GM18526 (cell line): ENCODE data around the gene ZNF664.

Experiments
- POLR2A ChIP-seq: IDR thresholded peaks from 3 replicates; pipeline ENCODE4 v1.6.1; 2011; ENCODE audit not compliant: insufficient read length; ENCODE audit errors: extremely low read depth

The ZNF664 gene

DNA sequence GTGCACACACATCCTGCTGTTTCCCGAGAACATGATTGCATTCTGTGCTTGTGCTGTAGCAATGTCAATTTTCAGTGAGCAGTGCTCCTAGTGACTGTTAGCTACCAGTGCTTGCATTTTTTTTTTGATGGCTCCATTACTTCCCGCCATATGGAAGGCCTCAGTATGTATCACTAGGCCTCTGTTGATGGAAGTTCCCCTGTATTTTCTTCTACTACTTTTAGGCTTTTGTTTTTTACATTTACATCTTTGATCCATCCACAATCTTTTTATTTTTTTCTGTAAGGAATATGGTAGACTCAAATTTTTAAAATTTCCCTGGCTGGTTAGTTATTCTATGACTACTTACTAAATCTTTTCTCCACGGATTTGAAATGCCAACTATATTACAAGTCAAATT lies 49.1 kb downstream of the ZNF664 start:
- TF ChIP-seq POLR2A: no peak

DNA sequence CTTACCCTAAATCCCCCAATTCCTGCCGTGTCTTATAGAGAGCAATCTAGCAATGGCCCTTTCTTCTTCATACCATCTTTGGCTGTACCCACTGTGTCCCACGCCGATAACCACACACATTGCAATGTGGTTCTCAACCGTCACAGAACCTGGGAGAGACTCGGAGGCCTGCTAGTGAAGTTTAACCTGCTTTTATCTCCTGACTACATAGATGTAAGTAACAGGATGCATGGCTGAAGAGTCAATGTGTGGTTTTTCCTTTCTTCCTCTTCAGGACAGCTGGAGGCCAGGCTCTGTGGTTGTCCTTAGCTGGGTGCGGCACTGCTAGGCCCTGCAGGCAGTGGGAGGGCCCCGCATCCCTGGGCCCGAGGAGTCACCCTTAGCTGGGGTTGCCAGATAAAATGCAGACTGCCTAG lies 51.3 kb downstream of the ZNF664 start:
- TF ChIP-seq POLR2A: no peak

DNA sequence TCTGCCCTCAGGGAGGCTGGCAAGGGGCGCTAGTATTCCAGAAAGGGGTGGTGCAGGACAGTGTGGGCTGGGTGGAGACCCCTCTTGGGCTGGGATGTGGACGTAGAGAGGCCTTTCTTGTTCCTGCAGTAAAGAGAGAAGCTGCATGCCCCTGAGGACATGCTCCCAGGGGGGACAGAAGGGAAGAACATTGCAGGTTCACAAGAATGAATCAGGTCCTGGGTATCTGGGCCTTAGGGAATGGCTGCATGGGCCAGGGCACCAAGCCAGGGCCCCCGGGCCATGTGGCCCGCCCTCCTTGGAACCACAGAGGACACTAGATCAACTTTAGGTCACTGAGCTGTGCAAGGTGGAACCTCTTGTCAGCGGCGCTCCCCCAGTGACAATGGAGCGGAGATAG lies 51.8 kb downstream of the ZNF664 start:
- TF ChIP-seq POLR2A: no peak

DNA sequence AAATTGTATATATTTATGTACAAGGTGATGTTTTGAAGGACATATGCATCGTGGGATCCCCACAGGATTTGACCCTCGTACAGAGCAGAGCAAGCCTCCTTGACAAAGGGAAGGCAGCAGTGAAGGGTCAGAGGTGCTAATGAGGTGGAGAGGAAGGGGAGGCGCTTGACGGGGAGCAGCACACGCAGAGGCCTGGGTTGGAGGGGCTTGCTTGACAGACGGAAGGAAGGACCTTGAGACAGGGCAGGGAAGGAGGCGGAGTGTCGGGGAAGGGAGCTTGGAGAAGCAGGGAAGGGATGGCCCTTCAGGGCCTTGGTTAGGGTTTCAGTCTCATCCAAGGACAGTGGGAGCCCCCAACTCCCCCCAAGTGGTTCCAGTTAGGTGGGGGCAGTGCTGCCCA lies 52.6 kb downstream of the ZNF664 start:
- TF ChIP-seq POLR2A: no peak

DNA sequence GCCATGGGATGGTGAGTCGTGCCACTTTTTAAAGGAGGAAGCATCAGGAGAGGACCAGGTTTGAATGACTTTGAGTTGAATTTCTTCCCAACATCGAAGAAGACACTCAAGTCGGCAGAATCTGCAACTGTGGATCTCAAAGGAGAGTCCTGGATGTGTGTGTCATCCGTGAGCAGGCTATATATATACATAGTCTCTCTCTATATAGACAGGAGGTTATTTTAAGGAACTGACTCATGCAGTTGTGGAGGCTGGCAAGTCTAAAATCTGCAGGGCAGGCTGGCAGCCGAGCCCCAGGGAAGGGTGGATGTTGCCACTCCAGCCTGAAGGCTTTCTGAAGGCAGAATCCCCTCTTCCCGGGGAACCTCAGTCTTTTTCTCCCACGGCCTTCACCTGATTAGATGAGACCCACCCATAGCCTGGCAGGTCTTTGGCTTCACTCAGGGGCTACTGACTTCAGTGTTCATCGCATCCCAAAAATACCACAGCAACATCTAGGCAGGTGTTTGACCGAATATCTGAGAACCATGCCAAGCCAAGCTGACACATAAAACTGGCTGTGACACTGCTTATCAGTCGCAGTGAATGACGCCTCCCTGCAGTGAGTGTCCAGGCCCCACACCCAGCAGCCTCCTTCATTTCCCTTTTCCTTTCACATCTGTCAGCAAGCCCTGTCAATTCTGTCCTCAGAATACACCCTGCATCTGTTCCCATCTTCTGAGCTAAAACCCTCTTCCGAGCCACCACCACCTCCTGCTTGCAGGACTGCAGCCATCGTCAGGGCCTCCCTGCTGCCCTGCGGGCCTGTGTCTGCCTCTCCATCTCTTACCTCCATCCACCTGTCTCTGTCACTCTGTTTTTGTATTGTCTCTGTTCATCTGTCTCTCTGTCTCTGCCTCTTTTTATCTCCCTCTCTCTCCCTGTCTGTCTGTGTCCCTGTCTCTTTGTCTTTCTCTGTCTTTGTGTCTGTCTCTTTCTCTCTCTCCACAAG lies 54.0 kb downstream of the ZNF664 start:
- TF ChIP-seq POLR2A: no peak

DNA sequence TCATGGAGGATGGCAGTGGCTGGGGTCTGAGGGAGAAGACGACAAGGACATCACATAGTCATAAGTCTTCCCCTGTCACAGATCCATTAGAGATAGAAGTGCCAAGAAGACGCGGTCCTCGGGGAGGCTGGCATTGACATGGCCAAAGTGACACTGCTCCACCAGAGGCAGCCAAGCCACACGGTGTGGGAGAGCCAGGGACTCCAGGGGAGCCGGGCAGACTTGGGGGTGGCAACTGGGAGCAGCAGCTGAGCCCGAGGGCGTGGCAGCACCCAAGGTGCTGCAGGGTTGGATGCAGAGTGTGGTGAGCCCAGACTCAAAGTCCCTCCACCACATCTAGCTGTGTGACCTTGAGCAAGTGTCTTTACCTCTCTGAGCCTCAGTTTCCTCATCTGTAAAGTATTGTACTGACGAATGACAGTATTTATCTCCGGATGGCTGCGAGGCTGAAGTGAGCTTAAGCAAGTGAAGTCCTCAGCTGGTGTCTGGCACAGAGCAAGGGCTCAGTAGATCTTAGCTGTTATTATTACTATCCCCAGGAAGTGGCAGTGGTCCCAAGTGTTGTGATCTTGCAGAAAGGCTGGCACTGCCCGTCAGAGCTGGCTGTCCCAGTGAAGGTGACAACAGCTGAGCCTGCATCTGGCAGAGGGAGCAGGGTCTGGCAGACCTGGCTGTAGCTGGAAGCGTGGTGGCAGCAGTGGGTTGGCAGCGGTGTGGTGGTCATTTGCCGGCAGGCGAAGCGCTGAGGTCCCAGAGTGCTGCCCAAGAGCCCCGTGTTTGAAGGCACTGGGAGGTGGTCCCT lies 54.9 kb downstream of the ZNF664 start:
- TF ChIP-seq POLR2A: no peak

DNA sequence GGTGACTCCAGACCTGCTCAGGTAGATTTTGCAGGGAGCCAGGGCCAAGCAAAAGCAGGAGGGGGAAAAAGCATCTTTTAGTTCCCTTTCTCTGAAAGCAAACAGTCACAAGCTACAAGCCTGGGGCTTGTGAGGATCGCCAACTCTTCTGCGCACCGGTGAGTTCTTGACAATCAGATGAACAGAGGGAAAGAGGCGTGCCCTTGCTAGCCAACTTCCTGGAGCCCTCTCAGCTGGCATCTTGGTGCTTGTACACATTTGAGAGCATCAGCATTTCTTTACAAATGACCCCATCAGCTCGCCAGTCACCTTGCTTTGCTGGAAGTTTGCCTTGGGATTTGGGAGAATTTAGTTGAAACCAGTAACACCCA lies 55.5 kb downstream of the ZNF664 start:
- no peak for TF ChIP-seq POLR2A

DNA sequence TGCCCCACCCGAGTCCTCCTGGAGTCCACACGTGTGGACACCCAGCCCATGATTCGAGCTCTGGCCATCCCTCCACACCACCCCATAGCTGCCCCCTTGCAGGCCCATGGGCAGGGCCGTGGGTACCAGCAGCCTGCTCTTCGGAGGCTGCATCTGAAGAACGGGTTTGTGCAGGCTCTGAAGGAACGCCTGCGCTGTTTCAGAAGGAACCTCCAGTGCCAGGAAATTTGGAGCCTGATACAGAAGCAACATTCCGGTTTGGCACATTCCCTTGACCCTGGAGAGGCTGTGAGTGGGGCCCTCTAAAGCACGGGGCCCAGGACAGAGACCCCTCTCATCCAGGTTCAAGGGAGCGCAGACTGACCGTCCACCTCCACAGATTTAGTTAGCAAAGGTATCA lies 57.0 kb downstream of the ZNF664 start:
- no peak for TF ChIP-seq POLR2A

DNA sequence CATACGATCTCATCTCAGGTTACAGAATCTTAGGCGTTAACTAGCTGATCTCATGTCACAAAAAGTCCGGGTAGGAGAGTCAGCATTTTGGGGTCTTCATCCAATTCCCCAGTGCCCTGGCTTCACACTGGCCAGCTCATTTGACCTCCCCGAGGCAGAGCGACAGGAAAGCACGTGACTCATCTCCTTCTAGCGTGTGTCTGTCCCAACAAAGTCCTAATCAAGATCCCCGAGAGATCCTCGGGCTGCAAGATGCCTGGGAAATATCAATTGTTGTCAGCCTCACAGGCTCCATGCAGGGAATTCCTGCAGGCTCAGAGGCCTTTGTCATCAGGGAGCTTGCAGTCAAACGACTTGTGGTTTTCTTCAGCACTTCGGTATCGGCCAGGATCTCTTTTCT lies 57.5 kb downstream of the ZNF664 start:
- no peak for TF ChIP-seq POLR2A

DNA sequence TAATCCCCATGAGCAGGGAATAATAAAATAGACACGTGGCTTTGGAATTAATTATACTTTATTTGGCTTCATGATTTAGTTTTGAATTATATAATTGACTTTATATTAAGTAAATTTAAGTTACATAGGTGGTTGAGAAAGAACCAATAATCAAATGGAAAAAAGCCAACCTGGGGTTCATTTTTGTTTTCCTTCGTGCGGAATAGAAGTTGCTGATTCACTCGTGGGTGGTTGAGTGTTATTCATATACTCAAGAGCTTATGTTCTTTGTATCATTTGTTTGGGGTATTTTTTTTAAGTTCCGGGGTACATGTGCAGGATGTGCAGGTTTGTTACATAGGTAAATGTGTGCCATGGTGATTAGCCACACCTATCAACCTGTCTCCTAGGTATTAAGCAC lies 58.0 kb downstream of the ZNF664 start:
- no peak for TF ChIP-seq POLR2A

DNA sequence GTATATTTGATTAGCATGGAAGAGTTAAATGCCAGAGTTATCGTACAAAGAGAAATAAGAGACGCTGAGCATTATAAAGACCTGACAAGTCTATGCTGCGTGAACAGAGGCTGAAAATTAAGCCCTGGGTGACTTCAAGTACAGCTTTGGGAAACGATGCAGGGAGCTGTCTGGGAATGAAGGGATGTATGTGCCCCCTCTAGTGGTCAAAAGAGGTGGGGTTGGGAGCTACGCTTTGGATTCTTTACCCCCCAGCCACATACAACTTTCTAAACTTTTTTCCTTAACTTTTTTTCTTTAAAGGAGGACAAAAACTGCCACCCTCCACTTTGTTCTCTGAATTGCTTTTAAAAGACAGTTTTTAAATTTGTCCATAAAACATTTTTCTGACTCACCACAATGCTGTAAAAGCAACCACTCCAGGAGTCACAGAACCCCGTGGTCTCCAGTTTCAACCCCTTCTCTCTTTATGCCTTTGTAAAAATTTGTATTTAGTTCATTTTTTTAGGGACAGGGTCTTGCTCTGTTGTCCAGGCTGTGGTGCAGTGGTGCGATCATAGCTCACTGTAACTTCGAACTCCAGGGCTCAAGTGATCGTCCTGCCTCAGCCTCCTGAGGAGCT lies 59.4 kb downstream of the ZNF664 start:
- no peak for TF ChIP-seq POLR2A

DNA sequence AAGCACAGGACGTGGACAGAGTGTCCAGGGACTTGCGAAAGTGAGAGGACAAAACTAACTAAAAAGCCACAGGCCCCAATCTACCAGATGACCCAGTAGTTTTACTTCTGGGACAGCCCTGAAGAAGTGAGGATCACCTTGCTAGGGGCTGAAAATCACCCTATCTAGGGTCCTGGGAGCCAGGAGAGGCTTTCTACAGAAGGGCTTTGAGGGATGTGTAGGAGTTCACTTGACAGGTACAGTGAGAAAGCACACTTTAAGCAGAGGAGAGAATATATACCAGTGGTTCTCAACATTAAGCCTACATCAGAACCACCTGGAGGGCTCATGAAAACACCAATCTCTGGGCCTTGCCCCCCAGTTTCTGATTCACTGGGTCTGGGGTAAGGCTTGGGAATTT lies 60.8 kb downstream of the ZNF664 start:
- no peak for TF ChIP-seq POLR2A

DNA sequence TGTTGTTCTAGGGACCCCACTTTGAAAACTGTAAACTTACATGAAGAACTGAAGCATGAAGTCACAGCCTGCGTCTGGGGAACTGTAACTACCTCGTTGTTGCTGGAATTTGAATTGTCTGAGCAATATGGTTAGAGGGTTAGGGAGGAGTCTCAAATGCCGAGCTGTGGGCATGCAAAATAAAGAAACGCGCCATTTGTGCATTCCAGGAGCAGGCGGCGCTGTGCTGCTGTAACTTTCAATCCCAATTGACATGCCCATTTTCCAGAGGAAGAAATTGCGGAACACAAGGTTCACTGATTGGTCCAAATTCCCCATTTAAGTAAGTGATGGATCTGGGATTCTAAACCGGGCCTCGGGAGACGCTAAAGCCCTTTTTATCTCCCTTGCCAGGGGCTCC lies 61.3 kb downstream of the ZNF664 start:
- TF ChIP-seq POLR2A: no peak

DNA sequence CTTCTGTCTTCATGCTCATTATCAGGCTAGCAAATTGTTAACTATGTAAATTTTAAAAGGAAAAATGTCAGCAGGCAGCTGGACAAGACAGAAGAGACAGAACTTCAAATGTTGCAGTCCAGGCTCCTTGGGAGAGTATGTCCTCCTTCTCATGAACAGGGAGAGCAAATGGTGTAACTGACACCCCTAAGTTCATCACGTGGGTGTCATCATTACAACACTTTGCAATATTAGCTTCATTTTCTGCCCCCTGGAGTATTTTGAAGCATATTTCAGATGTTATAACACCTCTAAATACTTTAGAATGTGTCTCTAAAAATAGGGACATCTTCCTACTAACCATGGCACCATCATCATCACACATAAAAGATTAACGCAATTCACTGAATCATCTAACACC lies 62.1 kb downstream of the ZNF664 start:
- no peak for TF ChIP-seq POLR2A

DNA sequence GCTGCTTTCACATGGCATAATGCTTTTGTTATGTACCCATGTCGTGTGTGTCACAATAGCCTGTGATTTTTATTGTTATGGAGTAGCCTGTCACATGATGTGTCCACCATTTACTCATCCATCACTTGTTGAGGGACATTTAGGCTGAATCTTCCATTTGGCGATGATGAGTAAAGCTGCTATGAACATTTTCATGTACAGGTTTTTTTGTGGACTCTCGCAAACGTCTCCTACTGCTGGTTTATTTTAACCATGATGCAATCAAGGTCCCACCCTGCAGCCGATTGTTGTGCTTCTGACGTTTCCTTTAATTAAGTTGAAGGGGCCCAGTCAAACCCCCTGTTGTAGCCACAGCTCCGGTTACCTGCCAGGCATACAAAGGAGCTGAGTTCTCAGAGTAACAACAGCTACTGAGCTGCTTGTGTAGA lies 63.2 kb downstream of the ZNF664 start:
- TF ChIP-seq POLR2A: no peak

DNA sequence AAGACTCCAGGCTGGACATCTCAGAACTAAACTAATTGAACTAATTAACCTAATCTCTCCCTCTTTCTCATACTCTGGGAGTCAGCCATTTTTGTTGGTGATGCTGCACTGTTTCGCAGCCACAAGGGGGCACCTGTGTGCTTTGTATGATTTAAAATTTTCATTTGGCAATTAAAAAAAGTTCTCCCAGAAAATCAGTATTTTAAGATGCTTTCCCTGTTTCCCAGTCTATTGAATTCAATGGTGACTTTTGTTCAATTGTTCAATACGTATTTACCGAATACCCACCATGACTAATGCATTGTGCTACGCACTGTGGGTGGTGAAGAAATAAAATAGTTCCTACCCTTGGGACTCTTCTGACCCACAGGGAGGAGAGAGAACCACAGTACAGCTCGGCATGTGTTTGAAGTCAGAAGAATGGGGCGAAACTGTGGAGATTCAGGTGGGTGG lies 63.7 kb downstream of the ZNF664 start:
- no peak for TF ChIP-seq POLR2A
